ENCODE measurements around the gene CRABP2.

- TF ChIP-seq CTCF (IDR thresholded peaks at IDR 0.05) (no peak), POLR2A (IDR thresholded peaks at IDR 0.05) (no peak), POLR2AphosphoS5 (IDR thresholded peaks at IDR 0.05) (no peak)
Measured at GRCh38 chr1:156745881-156746280, 40.5 kb upstream of the CRABP2 start.
